Transverse colon (tissue), 3 donors: ENCODE results near the gene CFAP61.

Source experiments
- CTCF ChIP-seq, 5 experiments: fragments of 200-600 bp in 3 of 5; fragments of 450-650 bp in 2 of 5; sonication (generic) in 3 of 5; IDR thresholded peaks; 1 replicate in 2 of 5; 2 replicates in 3 of 5; pipeline ENCODE4 v1.5.1; 2016 to 2017; ENCODE audit warnings: antibody characterized with exemption in 5 of 5, inconsistent platforms in 3 of 5, mild to moderate bottlenecking in 2 of 5, moderate library complexity in 1 of 5
- POLR2A ChIP-seq: fragments of 450-650 bp; IDR thresholded peaks from one replicate; pipeline ENCODE4 v1.6.1; 2016; ENCODE audit warnings: antibody characterized with exemption, mild to moderate bottlenecking, moderate library complexity

- TF ChIP-seq CTCF (IDR thresholded peaks at IDR 0.05): no peak
- TF ChIP-seq POLR2A: no peak
Observed at GRCh38 chr20:20020908-20021307, 31.4 kb upstream of the CFAP61 start.
